HG03103 (cell line): ENCODE results near the gene GDA.
"Not testable (repeated sequence)": the region's sequence is repeated elsewhere in the genome, so short reads cannot be mapped to it uniquely, and the experiment has no call there.

ENCODE experiments used
- ATAC-seq: cut with Tn5 transposase; IDR thresholded peaks from one replicate; pipeline ENCODE4 v1.9.1; 2021; ENCODE audit warnings: low read depth; ENCODE audit not compliant: unreplicated experiment

The GDA gene

GRCh38 chr9:72271613-72272478 is 122.6 kb downstream of the GDA start:
- ATAC-seq, result peak; percentile 48

- no peak for ATAC-seq
Observed at GRCh38 chr9:72274441-72274840, 125.2 kb downstream of the GDA start.

GRCh38 chr9:72274916-72275315 is 125.7 kb downstream of the GDA start:
- no peak for ATAC-seq

GRCh38 chr9:72276429-72276828 is 127.2 kb downstream of the GDA start:
- no peak for ATAC-seq

- peak; percentile 66 for ATAC-seq
Observed at GRCh38 chr9:72278959-72279358, 129.7 kb downstream of the GDA start.

GRCh38 chr9:72280913-72281500 is 131.8 kb downstream of the GDA start:
- ATAC-seq, result peak; percentile 88

- ATAC-seq, result no peak
Observed at GRCh38 chr9:72289401-72289800, 140.2 kb downstream of the GDA start.

- no peak for ATAC-seq
Observed at GRCh38 chr9:72290311-72290710, 141.1 kb downstream of the GDA start.

GRCh38 chr9:72291576-72291975 is 142.3 kb downstream of the GDA start:
- not testable (repeated sequence) for ATAC-seq

GRCh38 chr9:72292256-72292682 is 143.0 kb downstream of the GDA start:
- no peak for ATAC-seq

GRCh38 chr9:72292874-72293607 is 143.8 kb downstream of the GDA start:
- ATAC-seq, result no peak

- ATAC-seq, result no peak
Observed at GRCh38 chr9:72294936-72295335, 145.7 kb downstream of the GDA start.

GRCh38 chr9:72297516-72297915 is 148.3 kb downstream of the GDA start:
- no peak for ATAC-seq

GRCh38 chr9:72299017-72299603 is 149.9 kb downstream of the GDA start:
- no peak for ATAC-seq

- ATAC-seq, result no peak
Observed at GRCh38 chr9:72300873-72301272, 151.6 kb downstream of the GDA start.
